NCI-H748 (cell line): ENCODE measurements around the gene CRISPLD2.
A peak's percentile ranks its signal among the peaks of the same experiment; 100 is the strongest.

Source experiments
- DNase-seq: peaks from one replicate; lab custom pipeline; 2025; ENCODE audit not compliant: unreplicated experiment; lab: John Stamatoyannopoulos, UW

CRISPLD2 gene

GRCh38 chr16:84907051-84907450, 87.3 kb downstream of the CRISPLD2 start:
- DNase-seq: no peak

GRCh38 chr16:84907575-84907974, 87.8 kb downstream of the CRISPLD2 start:
- DNase-seq: no peak

- DNase-seq: no peak
Observed at GRCh38 chr16:84909476-84910085, 89.8 kb downstream of the CRISPLD2 start.

- no peak for DNase-seq
Observed at GRCh38 chr16:84911486-84912216, 91.9 kb downstream of the CRISPLD2 start.

- DNase-seq: no peak
Observed at GRCh38 chr16:84913315-84913714, 93.5 kb downstream of the CRISPLD2 start.

- no peak for DNase-seq
Observed at GRCh38 chr16:84914273-84914672, 94.5 kb downstream of the CRISPLD2 start.

GRCh38 chr16:84916178-84916577, 96.4 kb downstream of the CRISPLD2 start:
- no peak for DNase-seq

- no peak for DNase-seq
Observed at GRCh38 chr16:84916850-84917249, 97.1 kb downstream of the CRISPLD2 start.

- DNase-seq: no peak
Observed at GRCh38 chr16:84917492-84917891, 97.7 kb downstream of the CRISPLD2 start.

- no peak for DNase-seq
Observed at GRCh38 chr16:84918006-84918909, 98.5 kb downstream of the CRISPLD2 start.

GRCh38 chr16:84919269-84919668, 99.5 kb downstream of the CRISPLD2 start:
- DNase-seq: no peak

- no peak for DNase-seq
Observed at GRCh38 chr16:84919708-84920107, 99.9 kb downstream of the CRISPLD2 start.

- no peak for DNase-seq
Observed at GRCh38 chr16:84920333-84920732, 100.5 kb downstream of the CRISPLD2 start.

- peak; percentile 68 for DNase-seq
Observed at GRCh38 chr16:84922351-84923120, 102.8 kb downstream of the CRISPLD2 start.

GRCh38 chr16:84924331-84925091, 104.7 kb downstream of the CRISPLD2 start:
- DNase-seq: no peak

GRCh38 chr16:84925092-84925772, 105.4 kb downstream of the CRISPLD2 start:
- DNase-seq: peak; percentile 25

- DNase-seq: no peak
Observed at GRCh38 chr16:84925773-84926372, 106.1 kb downstream of the CRISPLD2 start.

- DNase-seq: no peak
Observed at GRCh38 chr16:84926462-84926861, 106.7 kb downstream of the CRISPLD2 start.
